ENCODE results near the gene CHI3L2. TPM values are rescaled to one million over a fixed set of nuclear protein-coding genes. Genes with fewer than 3 reads are reported as not detected.

CHI3L2 gene
- total and polyA plus RNA-seq, 2 of the 4 experiments (the other 2 are of a cell fraction) = 0.18 to 0.19 TPM

- no peak overlapping the region for H2BK20ac ChIP-seq (ENCODE audit: low read depth, low read length)
- H2BK15ac ChIP-seq (ENCODE audit: low read depth, low read length) = no peak overlapping the region
- no peaks in the 10 kb centered on the region for H3K36me3 ChIP-seq (ENCODE audit: control insufficient read depth, insufficient read depth, low read length)
- no peak overlapping the region for H3K18ac ChIP-seq (ENCODE audit: low read depth, low read length)
- ChIA-PET CTCF (no interaction called here), POLR2A (ENCODE audit: unreplicated experiment) (no interaction called here)
- H2BK5ac ChIP-seq (ENCODE audit: low read depth, low read length, poor library complexity, severe bottlenecking) = no peak overlapping the region
- no peaks in the 10 kb centered on the region for H3K9me1 ChIP-seq (ENCODE audit: insufficient read depth, low read length)
- no peak overlapping the region for H4K91ac ChIP-seq (ENCODE audit: insufficient read depth, low read depth, low read length)
- no peak overlapping the region for H2AK9ac ChIP-seq (replicated peaks; ENCODE audit: low read depth, low read length, poor library complexity)
- intact Hi-C loops (cut with micrococcal nuclease) (loop anchor here (10.0 kb wide), 1 partner anchor 768 kb away; no protein-coding TSS in a partner anchor), in situ Hi-C loops (cut with MboI; ENCODE audit: low sequenced_read_pairs) (no loop called here), dilution Hi-C loops (cut with HindIII; ENCODE audit: low sequenced_read_pairs, unreplicated experiment) (no loop called here)
- H4K20me1 ChIP-seq (ENCODE audit: insufficient read depth, low read length) = no peaks in the 10 kb centered on the region
- no peaks in the 10 kb centered on the region for H3K9me3 ChIP-seq (ENCODE audit: control insufficient read depth, insufficient read depth, low read length)
- no peak overlapping the region for H3K27ac ChIP-seq (ENCODE audit: insufficient read depth, low read length)
- no peak overlapping the region for H3K9ac ChIP-seq (ENCODE audit: low read depth, low read length)
- no peak overlapping the region for H3K4me2 ChIP-seq (ENCODE audit: low read depth, low read length)
- no peak overlapping the region for H2AK5ac ChIP-seq (ENCODE audit: low read depth, low read length)
- H3K14ac ChIP-seq (replicated peaks; ENCODE audit: low read depth, low read length) = no peak overlapping the region
- no peak overlapping the region for H4K8ac ChIP-seq (ENCODE audit: low read depth in 2 of 2, low read length in 2 of 2)
- no peak overlapping the region for H3K56ac ChIP-seq (ENCODE audit: extremely low read depth, insufficient read depth, low read length)
- H3K4me1 ChIP-seq (ENCODE audit: control insufficient read depth, insufficient read depth, low read length) = no peaks in the 10 kb centered on the region
- no peak overlapping the region for H4K5ac ChIP-seq (ENCODE audit: low read depth, low read length)
- TF ChIP-seq, protein P1, sequence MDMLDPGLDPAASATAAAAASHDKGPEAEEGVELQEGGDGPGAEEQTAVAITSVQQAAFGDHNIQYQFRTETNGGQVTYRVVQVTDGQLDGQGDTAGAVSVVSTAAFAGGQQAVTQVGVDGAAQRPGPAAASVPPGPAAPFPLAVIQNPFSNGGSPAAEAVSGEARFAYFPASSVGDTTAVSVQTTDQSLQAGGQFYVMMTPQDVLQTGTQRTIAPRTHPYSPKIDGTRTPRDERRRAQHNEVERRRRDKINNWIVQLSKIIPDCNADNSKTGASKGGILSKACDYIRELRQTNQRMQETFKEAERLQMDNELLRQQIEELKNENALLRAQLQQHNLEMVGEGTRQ (IDR thresholded peaks at IDR 0.05; ENCODE audit: low read depth, low read length) = no peak
- TF ChIP-seq RAD21 (IDR thresholded peaks at IDR 0.05; ENCODE audit: low read length) (no peak), POLR2A (IDR thresholded peaks at IDR 0.05; ENCODE audit: low read depth, low read length) (no peak), NFE2L2 (IDR thresholded peaks at IDR 0.05; ENCODE audit: low read depth, low read length) (no peak), FOS (IDR thresholded peaks at IDR 0.05; ENCODE audit: low read depth, low read length) (no peak), BHLHE40 (IDR thresholded peaks at IDR 0.05; ENCODE audit: low read depth, low read length) (no peak), RFX5 (IDR thresholded peaks at IDR 0.05; ENCODE audit: low read depth, low read length) (no peak)
- TF ChIP-seq, protein P2, sequence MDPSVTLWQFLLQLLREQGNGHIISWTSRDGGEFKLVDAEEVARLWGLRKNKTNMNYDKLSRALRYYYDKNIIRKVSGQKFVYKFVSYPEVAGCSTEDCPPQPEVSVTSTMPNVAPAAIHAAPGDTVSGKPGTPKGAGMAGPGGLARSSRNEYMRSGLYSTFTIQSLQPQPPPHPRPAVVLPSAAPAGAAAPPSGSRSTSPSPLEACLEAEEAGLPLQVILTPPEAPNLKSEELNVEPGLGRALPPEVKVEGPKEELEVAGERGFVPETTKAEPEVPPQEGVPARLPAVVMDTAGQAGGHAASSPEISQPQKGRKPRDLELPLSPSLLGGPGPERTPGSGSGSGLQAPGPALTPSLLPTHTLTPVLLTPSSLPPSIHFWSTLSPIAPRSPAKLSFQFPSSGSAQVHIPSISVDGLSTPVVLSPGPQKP (IDR thresholded peaks at IDR 0.05; ENCODE audit: borderline replicate concordance, low read depth, low read length) = no peak
- no peak overlapping the region for H3K4ac ChIP-seq (ENCODE audit: low read depth, low read length)
- H2AFZ ChIP-seq (replicated peaks; ENCODE audit: low read length, poor library complexity) = no peak overlapping the region
- no peak overlapping the region for H3K4me3 ChIP-seq (ENCODE audit: insufficient read depth, low read depth, low read length)
- no peak for ATAC-seq (ENCODE audit: low read depth)
- H3K27me3 ChIP-seq (ENCODE audit: control insufficient read depth, insufficient read depth, low read length) = peaks cover 13% of the 10 kb centered on the region
- whole genome bisulfite sequencing, 2 experiments (ENCODE audit: extremely low coverage in 2 of 2, insufficient read length in 1 of 2) = 36% methylated on average over 2 of the region's 8 CpGs; no CpG with 5 or more reads in 1 of the 2 experiments
- no peak overlapping the region for H2BK120ac ChIP-seq (ENCODE audit: low read depth, low read length)
- H3K79me1 ChIP-seq (ENCODE audit: low read depth in 1 of 2, low read length in 2 of 2) = no peaks in the 10 kb centered on the region
- no TSS peak for BruUV-seq (replicated peaks)
- no peak overlapping the region for H3K23ac ChIP-seq (ENCODE audit: low read depth, low read length)
- DNase-seq = no peak
These were observed 29.6 kb downstream of the CHI3L2 start for GRCh38 chr1:111256988-111257658.
